AG09309 (cell line): Measurements from ENCODE around the gene KIRREL1.

Experiments used
- DNase-seq: peaks from one replicate; pipeline ENCODE4 v3.0.0-alpha.2; 2010; ENCODE audit warnings: low read depth
- H3K4me3 ChIP-seq: 2 replicates; pipeline ENCODE4 v1.5.1; 2011; ENCODE audit warnings: mild to moderate bottlenecking, low read depth, low read length, moderate library complexity; ENCODE audit not compliant: control insufficient read depth
- CTCF ChIP-seq: IDR thresholded peaks from 2 replicates; pipeline ENCODE4 v1.5.1; 2011; ENCODE audit warnings: mild to moderate bottlenecking, low read depth, low read length, inconsistent platforms; ENCODE audit not compliant: insufficient read depth, control insufficient read depth; ENCODE audit errors: missing control alignments

Gene KIRREL1

GRCh38 chr1:157961805-157962762 lies 31.4 kb upstream of the KIRREL1 start:
- H3K4me3 ChIP-seq, result no peak overlapping the region
- no peak for DNase-seq
- no peak for TF ChIP-seq CTCF

GRCh38 chr1:157963713-157964112 lies 29.7 kb upstream of the KIRREL1 start:
- DNase-seq, result no peak
- H3K4me3 ChIP-seq, result no peak overlapping the region
- TF ChIP-seq CTCF, result peak; percentile 93

GRCh38 chr1:157965584-157965983 lies 27.9 kb upstream of the KIRREL1 start:
- no peak for TF ChIP-seq CTCF
- DNase-seq, result no peak
- no peak overlapping the region for H3K4me3 ChIP-seq

GRCh38 chr1:157966031-157966537 lies 27.4 kb upstream of the KIRREL1 start:
- DNase-seq, result no peak
- no peak overlapping the region for H3K4me3 ChIP-seq
- no peak for TF ChIP-seq CTCF

- TF ChIP-seq CTCF, result no peak
- DNase-seq, result no peak
- no peak overlapping the region for H3K4me3 ChIP-seq
Measured at GRCh38 chr1:157967205-157967604, 26.2 kb upstream of the KIRREL1 start.

- no peak overlapping the region for H3K4me3 ChIP-seq
- TF ChIP-seq CTCF, result no peak
- DNase-seq, result no peak
Measured at GRCh38 chr1:157968508-157968907, 24.9 kb upstream of the KIRREL1 start.
